WTC11 (cell line): ENCODE results near the gene LRRC18. TPM values are rescaled to one million over a fixed set of nuclear protein-coding genes. Genes with fewer than 3 reads are reported as not detected.

ENCODE experiments used
- ATAC-seq: fragments of 200-7000 bp; cut with Tn5 transposase; 2 replicates; pipeline ENCODE4 v1.10.0; 2021; ENCODE audit warnings: mild to moderate bottlenecking, moderate library complexity
- CTCF ChIA-PET: fragments of 300-600 bp; sonication (Branson Sonifier 250); formaldehyde crosslinking; loops from one replicate; lab custom pipeline; 2021; ENCODE audit warnings: antibody characterized with exemption; lab: Charles Lee
- POLR2A ChIA-PET: fragments of 350-600 bp; sonication (Branson Sonifier 250); formaldehyde crosslinking; loops from one replicate; lab custom pipeline; 2021; ENCODE audit warnings: antibody characterized with exemption; lab: Charles Lee
- DNase-seq: peaks from one replicate; pipeline ENCODE4 v3.0.0; 2021; ENCODE audit warnings: low spot score
- H3K27ac Mint-ChIP-seq: 2 replicates; pipeline ENCODE4 v1.8.0; 2021; ENCODE audit warnings: mixed read lengths
- H3K27me3 Mint-ChIP-seq: 2 replicates; pipeline ENCODE4 v1.8.0; 2021; ENCODE audit warnings: low read depth, mild to moderate bottlenecking, moderate library complexity, mixed read lengths
- H3K36me3 Mint-ChIP-seq: 2 replicates; pipeline ENCODE4 v1.8.0; 2021; ENCODE audit warnings: mixed read lengths
- H3K4me1 Mint-ChIP-seq: 2 replicates; pipeline ENCODE4 v1.8.0; 2022; ENCODE audit warnings: mixed read lengths
- H3K4me3 Mint-ChIP-seq: 2 replicates; pipeline ENCODE4 v1.8.0; 2021; ENCODE audit warnings: mild to moderate bottlenecking, moderate library complexity, mixed read lengths
- H3K9me3 Mint-ChIP-seq: 2 replicates; pipeline ENCODE4 v1.8.0; 2021; ENCODE audit warnings: mixed read lengths
- ATF2 ChIP-seq: sonication (generic); formaldehyde crosslinking; IDR thresholded peaks from 2 replicates; pipeline ENCODE4 v1.8.1; 2022; ENCODE audit warnings: low read depth, missing genetic modification reagents, borderline replicate concordance
- ATF3 ChIP-seq: sonication (generic); formaldehyde crosslinking; conservative IDR thresholded peaks from 2 replicates; pipeline ENCODE4 v1.8.1; 2022; ENCODE audit warnings: mild to moderate bottlenecking, missing genetic modification reagents
- ATF6 ChIP-seq: sonication (generic); formaldehyde crosslinking; IDR thresholded peaks from 2 replicates; pipeline ENCODE4 v1.8.1; 2023; ENCODE audit warnings: mild to moderate bottlenecking, missing genetic modification reagents
- CREB1 ChIP-seq: sonication (generic); formaldehyde crosslinking; IDR thresholded peaks from 2 replicates; pipeline ENCODE4 v1.8.0; 2023; ENCODE audit warnings: mild to moderate bottlenecking, missing genetic modification reagents
- CTCF ChIP-seq: fragments of 200-600 bp; IDR thresholded peaks from 2 replicates; pipeline ENCODE4 v1.8.0; 2022; ENCODE audit warnings: antibody characterized with exemption
- E2F5 ChIP-seq: sonication (generic); formaldehyde crosslinking; IDR thresholded peaks from 2 replicates; pipeline ENCODE4 v1.8.1; 2022; ENCODE audit warnings: mild to moderate bottlenecking, moderate library complexity, missing genetic modification reagents
- ESRRA ChIP-seq: sonication (generic); formaldehyde crosslinking; IDR thresholded peaks from 2 replicates; pipeline ENCODE4 v1.8.1; 2022; ENCODE audit warnings: mild to moderate bottlenecking, missing genetic modification reagents, borderline replicate concordance
- FOXK1 ChIP-seq: sonication (generic); formaldehyde crosslinking; IDR thresholded peaks from 2 replicates; pipeline ENCODE4 v1.8.0; 2022; ENCODE audit warnings: mild to moderate bottlenecking, moderate library complexity, missing genetic modification reagents
- IRF2 ChIP-seq: sonication (generic); formaldehyde crosslinking; IDR thresholded peaks from 2 replicates; pipeline ENCODE4 v1.8.0; 2022; ENCODE audit warnings: low read depth, missing genetic modification reagents, borderline replicate concordance
- MLX ChIP-seq: sonication (generic); formaldehyde crosslinking; IDR thresholded peaks from 2 replicates; pipeline ENCODE4 v1.8.1; 2023; ENCODE audit warnings: mild to moderate bottlenecking, missing genetic modification reagents, moderate library complexity
- PREB ChIP-seq: sonication (generic); formaldehyde crosslinking; IDR thresholded peaks from 2 replicates; pipeline ENCODE4 v1.8.1; 2022; ENCODE audit warnings: mild to moderate bottlenecking, missing genetic modification reagents, moderate library complexity, borderline replicate concordance
- TCF7 ChIP-seq: sonication (generic); formaldehyde crosslinking; IDR thresholded peaks from 2 replicates; pipeline ENCODE4 v1.8.0; 2022; ENCODE audit warnings: mild to moderate bottlenecking, low read depth, missing genetic modification reagents, moderate library complexity
- TEAD4 ChIP-seq: sonication (generic); formaldehyde crosslinking; IDR thresholded peaks from 2 replicates; pipeline ENCODE4 v1.8.0; 2022; ENCODE audit warnings: mild to moderate bottlenecking, missing genetic modification reagents
- TP53 ChIP-seq: sonication (generic); formaldehyde crosslinking; IDR thresholded peaks from 2 replicates; pipeline ENCODE4 v1.8.1; 2023; ENCODE audit warnings: mild to moderate bottlenecking, missing genetic modification reagents
- ZMAT4 ChIP-seq: fragments of 250-450 bp; sonication (Bioruptor Pico); IDR thresholded peaks from 2 replicates; pipeline ENCODE4 v1.9.0; 2021; ENCODE audit warnings: mild to moderate bottlenecking
- ZNF416 ChIP-seq: fragments of 250-450 bp; sonication (Bioruptor Pico); IDR thresholded peaks from 2 replicates; pipeline ENCODE4 v1.9.0; 2021; ENCODE audit warnings: mild to moderate bottlenecking, inconsistent platforms
- ZNF532 ChIP-seq: fragments of 250-450 bp; sonication (Bioruptor Pico); IDR thresholded peaks from 2 replicates; pipeline ENCODE4 v1.9.0; 2021; ENCODE audit warnings: mild to moderate bottlenecking, borderline replicate concordance
- total RNA-seq: library from RNA; stranded (reverse); gene quantifications from 3 replicates; pipeline ENCODE4 v1.2.3, GENCODE V29; 2021

The LRRC18 gene
- total RNA-seq, 1 experiment from 2014 or later = not detected

- DNase-seq (no peak), ATAC-seq (no peak)
- no peak for TF ChIP-seq PREB (CRISPR knock-in tag)
- no peak for TF ChIP-seq E2F5 (CRISPR knock-in tag)
- TF ChIP-seq IRF2 (CRISPR knock-in tag) = no peak
- no peak for TF ChIP-seq FOXK1
- TF ChIP-seq CREB1 (CRISPR knock-in tag) = no peak
- TF ChIP-seq MLX (CRISPR knock-in tag) = no peak
- TF ChIP-seq ATF6 (CRISPR knock-in tag) = no peak
- no peak for TF ChIP-seq ZNF532 (CRISPR knock-in tag)
- no peak for TF ChIP-seq TP53
- TF ChIP-seq TCF7 (CRISPR knock-in tag) = no peak
- no peak for TF ChIP-seq TEAD4
- TF ChIP-seq ZMAT4 (CRISPR knock-in tag) = no peak
- TF ChIP-seq ZNF416 (CRISPR knock-in tag) = no peak
- TF ChIP-seq ESRRA (CRISPR knock-in tag) = no peak
- TF ChIP-seq ATF2 (CRISPR knock-in tag) = no peak
- no peak for TF ChIP-seq CTCF
- TF ChIP-seq ATF3 = no peak
- H3K36me3 Mint-ChIP-seq = no peaks in the 10 kb centered on the region
- H3K4me1 Mint-ChIP-seq = peaks cover 12% of the 10 kb centered on the region
- H3K27ac Mint-ChIP-seq = no peak overlapping the region
- no peaks in the 10 kb centered on the region for H3K9me3 Mint-ChIP-seq
- no peak overlapping the region for H3K4me3 Mint-ChIP-seq
- no peaks in the 10 kb centered on the region for H3K27me3 Mint-ChIP-seq
- ChIA-PET POLR2A (no interaction called here), CTCF (interaction anchor here (1.0 to 1.4 kb wide), 3 partner anchors 213 to 292 kb away, joined by 3 to 4 read pairs (median 3); no protein-coding TSS in a partner anchor)
These were observed 8.9 kb upstream of the LRRC18 start for GRCh38 chr10:48948470-48949037.
